ENCODE data around the gene NXNL2.
A peak's percentile ranks its signal among the peaks of the same experiment; 100 is the strongest.

NXNL2 gene

DNA sequence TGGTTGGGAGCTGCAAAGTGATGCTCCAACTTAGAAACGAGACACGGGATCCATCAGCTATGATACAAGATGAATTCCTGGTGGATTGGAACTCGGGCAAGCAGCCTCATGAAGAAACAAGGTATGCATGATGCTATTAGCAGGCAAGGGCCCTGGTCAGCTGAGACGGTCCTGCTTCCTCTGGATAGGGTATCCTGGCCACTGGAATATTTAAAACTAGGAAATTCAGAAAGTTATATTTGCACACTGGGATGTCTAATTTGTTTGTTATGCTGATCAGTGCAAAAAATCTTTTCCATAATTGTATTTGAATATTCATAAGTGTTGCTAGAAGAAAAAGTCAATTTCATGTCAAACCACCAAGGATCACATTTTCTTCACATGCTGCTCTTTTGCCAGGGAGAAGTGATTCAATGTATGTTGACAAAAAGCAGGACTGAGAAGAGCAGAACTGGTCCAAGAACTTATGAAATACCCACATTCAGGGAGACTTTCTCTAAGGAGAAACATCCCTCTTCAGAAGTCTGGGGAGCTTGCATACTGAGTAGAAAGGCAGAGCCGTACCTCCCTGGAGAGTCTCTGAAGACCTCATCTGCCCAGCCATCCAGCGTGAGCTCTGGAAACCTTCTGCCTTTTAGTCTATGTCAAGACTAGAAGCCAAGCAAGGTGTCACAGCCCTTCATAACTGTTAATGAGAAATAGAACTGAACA, 6.7 kb upstream of the NXNL2 start:
- no peak for DNase-seq (ENCODE audit: low read depth)
- no peak overlapping the region for H3K4me3 ChIP-seq (ENCODE audit: low read depth, low read length)
- TF ChIP-seq, protein P1, sequence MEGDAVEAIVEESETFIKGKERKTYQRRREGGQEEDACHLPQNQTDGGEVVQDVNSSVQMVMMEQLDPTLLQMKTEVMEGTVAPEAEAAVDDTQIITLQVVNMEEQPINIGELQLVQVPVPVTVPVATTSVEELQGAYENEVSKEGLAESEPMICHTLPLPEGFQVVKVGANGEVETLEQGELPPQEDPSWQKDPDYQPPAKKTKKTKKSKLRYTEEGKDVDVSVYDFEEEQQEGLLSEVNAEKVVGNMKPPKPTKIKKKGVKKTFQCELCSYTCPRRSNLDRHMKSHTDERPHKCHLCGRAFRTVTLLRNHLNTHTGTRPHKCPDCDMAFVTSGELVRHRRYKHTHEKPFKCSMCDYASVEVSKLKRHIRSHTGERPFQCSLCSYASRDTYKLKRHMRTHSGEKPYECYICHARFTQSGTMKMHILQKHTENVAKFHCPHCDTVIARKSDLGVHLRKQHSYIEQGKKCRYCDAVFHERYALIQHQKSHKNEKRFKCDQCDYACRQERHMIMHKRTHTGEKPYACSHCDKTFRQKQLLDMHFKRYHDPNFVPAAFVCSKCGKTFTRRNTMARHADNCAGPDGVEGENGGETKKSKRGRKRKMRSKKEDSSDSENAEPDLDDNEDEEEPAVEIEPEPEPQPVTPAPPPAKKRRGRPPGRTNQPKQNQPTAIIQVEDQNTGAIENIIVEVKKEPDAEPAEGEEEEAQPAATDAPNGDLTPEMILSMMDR (IDR thresholded peaks at IDR 0.05; ENCODE audit: low read depth, low read length): no peak
- TF ChIP-seq, protein P2, sequence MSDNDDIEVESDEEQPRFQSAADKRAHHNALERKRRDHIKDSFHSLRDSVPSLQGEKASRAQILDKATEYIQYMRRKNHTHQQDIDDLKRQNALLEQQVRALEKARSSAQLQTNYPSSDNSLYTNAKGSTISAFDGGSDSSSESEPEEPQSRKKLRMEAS (IDR thresholded peaks at IDR 0.05; ENCODE audit: low read depth, low read length): no peak
- TF ChIP-seq MYC (IDR thresholded peaks at IDR 0.05; ENCODE audit: low read depth, low read length) (no peak), POLR2A (IDR thresholded peaks at IDR 0.05; ENCODE audit: extremely low read depth, insufficient read length) (no peak)

DNA sequence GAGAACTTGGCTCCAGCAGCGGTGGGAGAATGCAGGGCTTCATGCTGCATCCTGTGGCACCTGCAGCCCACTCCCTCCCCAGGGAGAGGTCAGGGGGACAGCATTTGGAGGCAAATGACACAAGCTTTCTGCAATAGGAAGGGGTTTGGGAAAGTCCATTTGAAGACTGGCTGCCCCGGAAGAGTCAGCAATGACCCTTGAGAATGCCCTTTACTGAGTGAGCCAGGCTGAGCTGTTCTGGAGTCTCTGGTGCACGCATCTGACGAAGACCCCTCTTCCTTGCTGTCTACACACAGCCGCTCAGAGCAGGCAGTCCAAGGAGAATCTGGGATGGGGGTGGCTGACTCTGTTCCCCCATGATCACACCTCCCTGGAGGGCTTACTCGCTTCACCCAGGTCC, 5.5 kb upstream of the NXNL2 start:
- no peak for DNase-seq (ENCODE audit: low read depth)
- no peak for TF ChIP-seq MYC (IDR thresholded peaks at IDR 0.05; ENCODE audit: low read depth, low read length)
- H3K4me3 ChIP-seq (ENCODE audit: low read depth, low read length): no peak overlapping the region

DNA sequence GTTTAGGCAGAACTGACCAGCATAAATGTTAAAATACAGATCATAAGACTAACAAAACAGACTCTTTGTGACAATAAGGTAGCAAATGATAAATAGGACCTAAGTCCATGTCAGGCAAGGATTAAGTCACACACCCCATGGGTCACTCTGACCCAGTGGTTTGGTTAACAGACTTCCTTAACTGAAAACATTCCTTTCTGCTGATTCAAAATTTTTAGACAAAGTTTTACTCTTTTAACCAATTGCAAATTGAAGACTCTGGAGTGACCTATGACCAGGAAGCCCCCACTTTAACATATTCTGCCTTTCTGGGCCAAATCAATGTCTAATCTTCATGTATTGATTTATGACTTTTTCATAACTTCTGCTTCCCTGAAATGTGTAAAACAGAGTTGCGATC, 4.9 kb upstream of the NXNL2 start:
- peak; percentile 26 for DNase-seq (ENCODE audit: low read depth)
- TF ChIP-seq, protein P1 (IDR thresholded peaks at IDR 0.05; ENCODE audit: low read depth, low read length): no peak
- TF ChIP-seq MYC (IDR thresholded peaks at IDR 0.05; ENCODE audit: low read depth, low read length): no peak
- TF ChIP-seq POLR2A (IDR thresholded peaks at IDR 0.05; ENCODE audit: extremely low read depth, insufficient read length): no peak
- TF ChIP-seq, protein P2 (IDR thresholded peaks at IDR 0.05; ENCODE audit: low read depth, low read length): no peak
- no peak overlapping the region for H3K4me3 ChIP-seq (ENCODE audit: low read depth, low read length)

DNA sequence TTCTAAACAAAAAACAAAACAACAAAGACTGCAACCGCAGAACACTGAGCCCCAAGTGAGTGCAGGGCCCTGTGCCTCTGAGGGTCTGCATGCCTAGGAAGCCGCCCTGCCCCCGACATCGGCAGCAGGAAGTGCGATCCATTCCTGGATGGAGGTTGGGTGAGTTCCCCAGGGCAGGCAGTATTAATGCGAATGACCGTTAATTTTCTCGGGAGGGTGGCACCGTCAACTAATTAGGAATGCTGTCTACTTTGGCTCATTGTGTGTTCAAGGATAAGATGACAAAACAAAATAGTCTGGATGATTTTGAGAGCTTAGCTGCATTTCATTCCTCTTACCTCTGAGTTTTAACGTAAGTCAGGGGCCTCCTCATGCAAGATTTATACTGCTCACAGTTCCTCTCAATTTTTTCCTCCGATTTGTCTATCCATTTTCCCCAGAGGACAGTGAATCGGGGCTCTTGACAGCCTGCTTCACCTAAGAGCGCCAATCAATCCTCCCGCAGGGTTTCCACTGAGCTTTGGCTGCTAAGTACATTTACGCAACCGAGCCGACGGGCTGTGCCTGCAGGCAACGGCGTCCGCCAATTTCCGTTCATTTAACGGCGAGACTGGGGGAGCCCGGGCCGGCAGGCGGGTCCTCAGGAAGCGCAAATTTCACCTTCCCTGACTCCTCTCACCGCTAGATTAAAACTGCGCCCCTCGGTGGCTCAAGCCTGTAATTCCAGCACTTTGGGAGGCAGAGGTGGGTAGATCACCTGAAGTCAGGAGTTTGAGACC, 2.9 kb upstream of the NXNL2 start:
- peak overlapping the region; percentile 62 for H3K4me3 ChIP-seq (ENCODE audit: low read depth, low read length)
- TF ChIP-seq POLR2A (IDR thresholded peaks at IDR 0.05; ENCODE audit: extremely low read depth, insufficient read length) (no peak), MYC (IDR thresholded peaks at IDR 0.05; ENCODE audit: low read depth, low read length) (peak; percentile 41)
- TF ChIP-seq, protein P2 (IDR thresholded peaks at IDR 0.05; ENCODE audit: low read depth, low read length): no peak
- TF ChIP-seq, protein P1 (IDR thresholded peaks at IDR 0.05; ENCODE audit: low read depth, low read length): no peak
- peak; percentile 96 for DNase-seq (ENCODE audit: low read depth)

DNA sequence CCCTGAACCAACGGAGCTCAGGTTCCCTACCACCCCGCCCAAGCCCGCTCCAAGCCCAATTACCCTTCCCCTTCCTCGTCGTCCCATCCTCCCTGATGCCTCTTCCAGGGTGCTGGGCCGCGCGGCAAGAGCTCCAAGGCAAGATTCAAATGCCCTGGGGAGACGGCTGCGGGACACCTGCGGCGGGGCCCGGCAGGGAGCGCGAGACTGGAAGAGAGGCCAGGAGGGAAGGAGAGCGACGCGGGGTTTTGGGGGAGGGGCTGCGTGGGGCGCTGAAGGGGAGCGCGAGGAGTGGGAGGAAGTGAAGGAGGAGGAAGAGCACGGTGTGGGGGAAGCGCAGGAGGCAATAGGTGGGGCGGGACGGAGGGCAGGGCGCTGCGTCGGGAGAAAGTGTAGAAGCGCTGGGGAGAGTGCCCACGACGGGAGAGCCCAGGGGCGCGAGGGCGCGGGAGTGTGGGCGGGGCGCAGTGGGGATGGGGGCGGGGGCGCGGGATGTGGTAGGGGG, 975 bp upstream of the NXNL2 start:
- peak overlapping the region; percentile 49 for H3K4me3 ChIP-seq (ENCODE audit: low read depth, low read length)
- peak; percentile 75 for DNase-seq (ENCODE audit: low read depth)
- TF ChIP-seq MYC (IDR thresholded peaks at IDR 0.05; ENCODE audit: low read depth, low read length): no peak
- TF ChIP-seq, protein P2 (IDR thresholded peaks at IDR 0.05; ENCODE audit: low read depth, low read length): no peak
- no peak for TF ChIP-seq POLR2A (IDR thresholded peaks at IDR 0.05; ENCODE audit: extremely low read depth, insufficient read length)
- TF ChIP-seq, protein P1 (IDR thresholded peaks at IDR 0.05; ENCODE audit: low read depth, low read length): no peak

Data from NB4 (cell line).